LNCAP (cell line): ENCODE measurements around the gene CLPTM1L.

ENCODE experiments used
- CTCF ChIP-seq: fragments of 450-650 bp; IDR thresholded peaks from 2 replicates; pipeline ENCODE4 v1.5.1; 2017; ENCODE audit warnings: mild to moderate bottlenecking

Gene CLPTM1L

DNA sequence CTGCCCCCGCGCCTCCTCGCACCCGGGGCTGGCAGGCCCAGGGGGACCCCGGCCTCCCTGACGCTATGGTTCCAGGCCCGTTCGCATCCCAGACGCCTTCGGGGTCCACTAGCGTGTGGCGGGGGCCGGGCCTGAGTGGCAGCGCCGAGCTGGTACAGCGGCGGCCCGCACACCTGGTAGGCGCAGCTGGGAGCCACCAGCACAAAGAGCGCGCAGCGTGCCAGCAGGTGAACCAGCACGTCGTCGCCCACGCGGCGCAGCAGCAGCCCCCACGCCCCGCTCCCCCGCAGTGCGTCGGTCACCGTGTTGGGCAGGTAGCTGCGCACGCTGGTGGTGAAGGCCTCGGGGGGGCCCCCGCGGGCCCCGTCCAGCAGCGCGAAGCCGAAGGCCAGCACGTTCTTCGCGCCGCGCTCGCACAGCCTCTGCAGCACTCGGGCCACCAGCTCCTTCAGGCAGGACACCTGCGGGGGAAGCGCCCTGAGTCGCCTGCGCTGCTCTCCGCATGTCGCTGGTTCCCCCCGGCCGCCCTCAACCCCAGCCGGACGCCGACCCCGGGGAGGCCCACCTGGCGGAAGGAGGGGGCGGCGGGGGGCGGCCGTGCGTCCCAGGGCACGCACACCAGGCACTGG is 50.6 kb downstream of the CLPTM1L start:
- TF ChIP-seq CTCF = no peak

DNA sequence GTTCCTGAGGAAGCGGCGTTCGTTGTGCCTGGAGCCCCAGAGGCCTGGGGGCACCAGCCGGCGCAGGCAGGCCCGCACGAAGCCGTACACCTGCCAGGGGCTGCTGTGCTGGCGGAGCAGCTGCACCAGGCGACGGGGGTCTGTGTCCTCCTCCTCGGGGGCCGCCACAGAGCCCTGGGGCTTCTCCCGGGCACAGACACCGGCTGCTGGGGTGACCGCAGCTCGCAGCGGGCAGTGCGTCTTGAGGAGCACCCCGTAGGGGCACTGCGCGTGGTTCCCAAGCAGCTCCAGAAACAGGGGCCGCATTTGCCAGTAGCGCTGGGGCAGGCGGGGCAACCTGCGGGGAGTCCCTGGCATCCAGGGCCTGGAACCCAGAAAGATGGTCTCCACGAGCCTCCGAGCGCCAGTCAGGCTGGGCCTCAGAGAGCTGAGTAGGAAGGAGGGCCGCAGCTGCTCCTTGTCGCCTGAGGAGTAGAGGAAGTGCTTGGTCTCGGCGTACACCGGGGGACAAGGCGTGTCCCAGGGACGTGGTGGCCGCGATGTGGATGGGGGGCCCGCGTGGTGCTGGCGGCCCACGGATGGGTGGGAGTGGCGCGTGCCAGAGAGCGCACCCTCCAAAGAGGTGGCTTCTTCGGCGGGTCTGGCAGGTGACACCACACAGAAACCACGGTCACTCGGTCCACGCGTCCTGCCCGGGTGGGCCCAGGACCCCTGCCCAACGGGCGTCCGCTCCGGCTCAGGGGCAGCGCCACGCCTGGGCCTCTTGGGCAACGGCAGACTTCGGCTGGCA is 51.3 kb downstream of the CLPTM1L start:
- no peak for TF ChIP-seq CTCF

DNA sequence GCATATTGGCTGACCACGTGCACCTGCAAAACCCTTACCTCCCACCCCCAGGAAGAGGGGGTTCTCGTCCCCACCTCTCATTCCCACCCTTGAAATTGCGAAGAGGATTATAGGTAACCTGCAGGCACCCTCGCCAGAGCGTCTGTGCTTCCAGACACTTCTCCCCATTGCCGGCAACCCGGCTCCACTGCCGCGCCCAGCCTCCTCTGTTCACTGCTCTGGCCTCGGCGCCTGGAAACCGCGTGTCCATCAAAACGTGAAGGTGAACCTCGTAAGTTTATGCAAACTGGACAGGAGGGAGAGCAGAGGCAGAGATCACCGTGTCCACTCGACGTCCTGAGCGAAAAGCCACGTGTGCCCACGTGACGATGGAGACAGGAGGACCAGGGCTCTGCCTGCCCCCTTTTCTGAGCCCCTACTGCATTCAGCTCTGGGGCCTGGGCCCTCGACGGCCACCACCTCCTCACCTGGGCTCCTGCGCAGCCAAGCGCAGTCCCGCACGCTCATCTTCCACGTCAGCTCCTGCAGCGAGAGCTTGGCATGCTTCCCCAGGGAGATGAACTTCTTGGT is 52.0 kb downstream of the CLPTM1L start:
- TF ChIP-seq CTCF = no peak

DNA sequence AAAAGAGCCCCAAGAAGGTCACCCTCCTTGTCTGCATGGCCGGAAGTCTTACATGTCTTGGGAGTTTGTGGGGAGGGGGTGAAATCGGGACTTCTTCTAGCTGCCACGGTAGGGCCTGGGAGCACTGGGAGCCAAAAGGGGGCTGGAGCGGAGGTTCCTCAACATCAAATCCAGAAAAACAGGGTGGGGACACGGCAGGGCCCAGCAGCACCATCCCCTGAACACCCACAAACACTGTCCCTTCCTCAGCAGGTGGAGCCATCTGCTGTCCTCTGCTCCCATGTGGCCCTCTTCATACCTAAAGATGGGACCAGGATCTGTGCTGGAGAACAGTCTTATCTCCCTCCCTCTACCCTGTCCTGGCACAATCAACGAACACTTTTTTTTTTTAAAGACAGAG is 52.8 kb downstream of the CLPTM1L start:
- TF ChIP-seq CTCF = no peak

GRCh38 chr5:1291611-1292080 is 53.3 kb downstream of the CLPTM1L start:
- no peak for TF ChIP-seq CTCF

- no peak for TF ChIP-seq CTCF
Measured at GRCh38 chr5:1288439-1289335, 56.2 kb downstream of the CLPTM1L start.

DNA sequence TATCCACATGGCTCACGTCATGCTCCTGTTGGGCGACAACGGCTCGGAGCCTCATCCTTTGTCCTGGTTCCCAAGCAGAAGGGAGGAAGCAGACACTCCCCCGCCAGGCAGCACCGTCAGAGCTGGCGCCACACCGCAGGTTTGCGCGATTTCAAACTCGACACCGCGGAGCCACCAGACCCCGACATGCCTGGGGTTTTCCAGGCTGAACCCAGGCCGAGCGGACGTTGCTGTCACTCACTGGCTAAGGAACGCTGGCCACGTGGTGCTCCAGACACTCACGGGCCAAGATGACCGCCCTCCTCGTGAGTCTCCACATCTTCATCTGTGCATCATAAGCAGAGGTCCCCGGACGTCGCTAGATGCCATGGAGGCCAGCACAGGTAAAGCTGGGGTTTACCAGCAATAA is 59.0 kb downstream of the CLPTM1L start:
- TF ChIP-seq CTCF = no peak
